ENCODE results near the gene POLR2H.

Gene POLR2H

GRCh38 chr3:184391266-184391665 is 29.8 kb downstream of the POLR2H start:
- DNase-seq (ENCODE audit: low read depth): no peak
- no peak overlapping the region for H3K4me3 ChIP-seq (ENCODE audit: control insufficient read depth, low read depth, low read length)
- no peak for TF ChIP-seq CTCF (IDR thresholded peaks at IDR 0.05; ENCODE audit: control insufficient read depth, insufficient read depth, low read depth, low read length, missing control alignments)

GRCh38 chr3:184395320-184395660 is 33.8 kb downstream of the POLR2H start:
- no peak for DNase-seq (ENCODE audit: low read depth)

GRCh38 chr3:184399410-184399809 is 37.9 kb downstream of the POLR2H start:
- H3K4me3 ChIP-seq (ENCODE audit: control insufficient read depth, low read depth, low read length): no peak overlapping the region
- TF ChIP-seq CTCF (IDR thresholded peaks at IDR 0.05; ENCODE audit: control insufficient read depth, insufficient read depth, low read depth, low read length, missing control alignments): no peak
- DNase-seq (ENCODE audit: low read depth): peak; percentile 79

More at GRCh38 chr3:184395320-184395660, 33.8 kb downstream of the POLR2H start:
- no peak for TF ChIP-seq CTCF (IDR thresholded peaks at IDR 0.05; ENCODE audit: control insufficient read depth, insufficient read depth, low read depth, low read length, missing control alignments)
- H3K4me3 ChIP-seq (ENCODE audit: control insufficient read depth, low read depth, low read length): no peak overlapping the region

GRCh38 chr3:184405075-184406030 is 43.8 kb downstream of the POLR2H start:
- no peak for DNase-seq (ENCODE audit: low read depth)
- no peak for TF ChIP-seq CTCF (IDR thresholded peaks at IDR 0.05; ENCODE audit: control insufficient read depth, insufficient read depth, low read depth, low read length, missing control alignments)
- no peak overlapping the region for H3K4me3 ChIP-seq (ENCODE audit: control insufficient read depth, low read depth, low read length)

GRCh38 chr3:184409331-184409926 is 47.9 kb downstream of the POLR2H start:
- no peak for TF ChIP-seq CTCF (IDR thresholded peaks at IDR 0.05; ENCODE audit: control insufficient read depth, insufficient read depth, low read depth, low read length, missing control alignments)
- no peak for DNase-seq (ENCODE audit: low read depth)
- no peak overlapping the region for H3K4me3 ChIP-seq (ENCODE audit: control insufficient read depth, low read depth, low read length)

GRCh38 chr3:184409946-184410500 is 48.5 kb downstream of the POLR2H start:
- no peak overlapping the region for H3K4me3 ChIP-seq (ENCODE audit: control insufficient read depth, low read depth, low read length)
- no peak for DNase-seq (ENCODE audit: low read depth)
- no peak for TF ChIP-seq CTCF (IDR thresholded peaks at IDR 0.05; ENCODE audit: control insufficient read depth, insufficient read depth, low read depth, low read length, missing control alignments)

All from AG09309 (cell line).